Fibroblast of pulmonary artery (primary cell): ENCODE data around the gene TCL1B.

Source experiments
- DNase-seq: peaks from one replicate; pipeline ENCODE4 v3.0.0-alpha.2; 2010; ENCODE audit warnings: low read depth
- H3K4me3 ChIP-seq: replicated peaks from 2 replicates; pipeline ENCODE4 v1.5.1; 2011; ENCODE audit warnings: low read depth, mild to moderate bottlenecking, control low read depth, low read length, moderate library complexity
- CTCF ChIP-seq: IDR thresholded peaks from 2 replicates; pipeline ENCODE4 v1.5.1; 2011; ENCODE audit warnings: mild to moderate bottlenecking, control low read depth, low read length, inconsistent platforms; ENCODE audit errors: missing control alignments

The TCL1B gene

GRCh38 chr14:95698287-95698686 is 12.1 kb downstream of the TCL1B start:
- no peak for TF ChIP-seq CTCF

GRCh38 chr14:95699412-95699811 is 13.2 kb downstream of the TCL1B start:
- H3K4me3 ChIP-seq, result no peak overlapping the region
- no peak for TF ChIP-seq CTCF
- DNase-seq, result no peak

More at GRCh38 chr14:95698287-95698686, 12.1 kb downstream of the TCL1B start:
- no peak for DNase-seq
- no peak overlapping the region for H3K4me3 ChIP-seq

GRCh38 chr14:95700221-95700976 is 14.2 kb downstream of the TCL1B start:
- no peak for TF ChIP-seq CTCF
- DNase-seq, result no peak

GRCh38 chr14:95701846-95702221 is 15.6 kb downstream of the TCL1B start:
- TF ChIP-seq CTCF, result no peak
- no peak overlapping the region for H3K4me3 ChIP-seq
- DNase-seq, result no peak

More at GRCh38 chr14:95700221-95700976, 14.2 kb downstream of the TCL1B start:
- no peak overlapping the region for H3K4me3 ChIP-seq

- TF ChIP-seq CTCF, result no peak
- no peak overlapping the region for H3K4me3 ChIP-seq
- no peak for DNase-seq
Measured at GRCh38 chr14:95703341-95703740, 17.1 kb downstream of the TCL1B start.

- TF ChIP-seq CTCF, result no peak
- no peak for DNase-seq
- no peak overlapping the region for H3K4me3 ChIP-seq
Measured at GRCh38 chr14:95703805-95704204, 17.6 kb downstream of the TCL1B start.

GRCh38 chr14:95705518-95705917 is 19.3 kb downstream of the TCL1B start:
- DNase-seq, result no peak
- TF ChIP-seq CTCF, result no peak
- no peak overlapping the region for H3K4me3 ChIP-seq
